ENCODE measurements around the gene TMEM132C. TPM values are rescaled to one million over a fixed set of nuclear protein-coding genes. Genes with fewer than 3 reads are reported as not detected.
"Not testable (repeated sequence)": the region's sequence is repeated elsewhere in the genome, so short reads cannot be mapped to it uniquely, and the experiment has no call there.

The TMEM132C gene
- total and polyA plus RNA-seq, 4 donors, result 0.05 to 0.08 (median 0.05) TPM; not detected in 1

DNA sequence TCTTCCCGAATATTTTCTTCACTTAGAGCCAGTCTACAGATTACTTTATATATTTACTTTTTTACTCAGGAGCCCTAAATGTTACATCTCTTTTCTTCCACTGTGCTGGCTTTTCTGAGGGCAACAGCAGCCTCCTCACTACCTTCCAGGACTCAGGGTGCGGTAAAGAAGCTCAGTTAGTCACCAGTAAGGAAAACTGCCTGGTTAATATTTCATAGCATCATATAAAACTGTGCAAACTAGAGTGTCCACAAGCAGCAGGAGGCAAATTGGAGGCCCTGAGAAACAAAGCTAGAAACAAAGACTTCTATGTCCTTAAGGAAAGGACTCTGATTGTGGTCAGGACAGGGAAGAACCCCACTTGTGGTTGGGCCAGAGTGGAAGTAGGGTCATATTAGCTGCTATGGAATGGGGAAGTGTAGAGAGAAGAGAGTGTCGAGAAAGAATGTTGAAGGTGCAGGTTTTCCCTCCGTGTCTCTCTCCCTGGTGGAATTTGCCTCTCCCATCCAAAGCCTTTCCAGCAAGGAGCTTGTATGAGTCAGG, 336.7 kb downstream of the TMEM132C start:
- 53% methylated on average over 4 of the region's 4 CpGs for WGBS
- Histone ChIP-seq H3K9ac (ENCODE audit: low read depth in 1 of 2, low read length in 2 of 2) (no peak overlapping the region), H3K4me1 (ENCODE audit: control insufficient read depth in 4 of 4, insufficient read depth in 4 of 4, low read length in 3 of 4) (no peaks in the 10 kb centered on the region), H3K27me3 (ENCODE audit: control insufficient read depth in 4 of 4, insufficient read depth in 4 of 4, low read length in 3 of 4) (peaks cover 0 to under 1% (median 0%) of the 10 kb centered on the region in 4 donors), H3K9me3 (ENCODE audit: control insufficient read depth in 4 of 4, low read length in 3 of 4) (peaks cover 0 to 2% (median 0%) of the 10 kb centered on the region in 4 donors), H3K27ac (ENCODE audit: low read depth in 1 of 2, low read length in 2 of 2) (no peak overlapping the region), H3K4me3 (ENCODE audit: low read depth in 1 of 3, low read length in 3 of 3) (no peak overlapping the region), H3K36me3 (ENCODE audit: control insufficient read depth in 4 of 4, insufficient read depth in 3 of 4, low read depth in 1 of 4, low read length in 3 of 4) (no peaks in the 10 kb centered on the region)
- DNase-seq (ENCODE audit: low spot score), result no peak
- TF ChIP-seq FOXA1 (IDR thresholded peaks at IDR 0.05), result no peak
- TF ChIP-seq EGR1 (IDR thresholded peaks at IDR 0.05; ENCODE audit: low read depth in 2 of 2), result no peak
- TF ChIP-seq YY1 (IDR thresholded peaks at IDR 0.05), result no peak
- TF ChIP-seq GABPA (IDR thresholded peaks at IDR 0.05 in 1 of 2, conservative IDR thresholded peaks at IDR 0.05 in 1 of 2), result no peak
- TF ChIP-seq NR2F2 (IDR thresholded peaks at IDR 0.05), result no peak
- TF ChIP-seq, protein P1, sequence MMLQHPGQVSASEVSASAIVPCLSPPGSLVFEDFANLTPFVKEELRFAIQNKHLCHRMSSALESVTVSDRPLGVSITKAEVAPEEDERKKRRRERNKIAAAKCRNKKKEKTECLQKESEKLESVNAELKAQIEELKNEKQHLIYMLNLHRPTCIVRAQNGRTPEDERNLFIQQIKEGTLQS (IDR thresholded peaks at IDR 0.05), result no peak
- no peak for TF ChIP-seq RXRA (IDR thresholded peaks at IDR 0.05)
- TF ChIP-seq HNF4G (IDR thresholded peaks at IDR 0.05), result no peak
- no peak for TF ChIP-seq HNF4A (conservative IDR thresholded peaks at IDR 0.05)
- TF ChIP-seq RAD21 (IDR thresholded peaks at IDR 0.05), result no peak
- TF ChIP-seq FOXA2 (IDR thresholded peaks at IDR 0.05), result no peak
- TF ChIP-seq, protein P2, sequence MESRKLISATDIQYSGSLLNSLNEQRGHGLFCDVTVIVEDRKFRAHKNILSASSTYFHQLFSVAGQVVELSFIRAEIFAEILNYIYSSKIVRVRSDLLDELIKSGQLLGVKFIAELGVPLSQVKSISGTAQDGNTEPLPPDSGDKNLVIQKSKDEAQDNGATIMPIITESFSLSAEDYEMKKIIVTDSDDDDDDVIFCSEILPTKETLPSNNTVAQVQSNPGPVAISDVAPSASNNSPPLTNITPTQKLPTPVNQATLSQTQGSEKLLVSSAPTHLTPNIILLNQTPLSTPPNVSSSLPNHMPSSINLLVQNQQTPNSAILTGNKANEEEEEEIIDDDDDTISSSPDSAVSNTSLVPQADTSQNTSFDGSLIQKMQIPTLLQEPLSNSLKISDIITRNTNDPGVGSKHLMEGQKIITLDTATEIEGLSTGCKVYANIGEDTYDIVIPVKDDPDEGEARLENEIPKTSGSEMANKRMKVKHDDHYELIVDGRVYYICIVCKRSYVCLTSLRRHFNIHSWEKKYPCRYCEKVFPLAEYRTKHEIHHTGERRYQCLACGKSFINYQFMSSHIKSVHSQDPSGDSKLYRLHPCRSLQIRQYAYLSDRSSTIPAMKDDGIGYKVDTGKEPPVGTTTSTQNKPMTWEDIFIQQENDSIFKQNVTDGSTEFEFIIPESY (IDR thresholded peaks at IDR 0.05), result no peak
- TF ChIP-seq TAF1 (conservative IDR thresholded peaks at IDR 0.05), result no peak
- TF ChIP-seq, protein P3, sequence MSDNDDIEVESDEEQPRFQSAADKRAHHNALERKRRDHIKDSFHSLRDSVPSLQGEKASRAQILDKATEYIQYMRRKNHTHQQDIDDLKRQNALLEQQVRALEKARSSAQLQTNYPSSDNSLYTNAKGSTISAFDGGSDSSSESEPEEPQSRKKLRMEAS (IDR thresholded peaks at IDR 0.05), result no peak
- TF ChIP-seq JUND (IDR thresholded peaks at IDR 0.05), result no peak
- no peak for TF ChIP-seq SP1 (IDR thresholded peaks at IDR 0.05)

DNA sequence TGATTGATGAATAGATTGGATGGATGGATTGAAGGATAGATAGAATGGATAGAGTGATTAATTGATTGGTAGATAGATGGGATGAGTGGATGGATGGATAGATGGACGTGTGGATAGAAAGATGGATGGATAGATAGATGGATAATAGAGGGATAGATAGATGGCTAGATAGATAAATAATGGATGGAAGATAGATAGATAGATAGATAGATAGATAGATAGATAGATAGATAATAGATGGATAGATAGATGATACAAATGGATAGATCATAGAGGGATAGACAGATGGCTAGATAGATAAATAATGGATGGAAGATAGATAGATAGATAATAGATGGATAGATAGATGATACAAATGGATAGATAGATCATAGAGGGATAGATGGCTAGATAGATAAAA, 337.2 kb downstream of the TMEM132C start:
- not testable (repeated sequence) for H3K9me3 ChIP-seq (ENCODE audit: control insufficient read depth in 4 of 4, low read length in 3 of 4); H3K9ac ChIP-seq (ENCODE audit: low read depth in 1 of 2, low read length in 2 of 2); DNase-seq (ENCODE audit: low spot score); H3K4me3 ChIP-seq (ENCODE audit: low read depth in 1 of 3, low read length in 3 of 3); H3K27me3 ChIP-seq (ENCODE audit: control insufficient read depth in 4 of 4, insufficient read depth in 4 of 4, low read length in 3 of 4); H3K27ac ChIP-seq (ENCODE audit: low read depth in 1 of 2, low read length in 2 of 2); H3K36me3 ChIP-seq (ENCODE audit: control insufficient read depth in 4 of 4, insufficient read depth in 3 of 4, low read depth in 1 of 4, low read length in 3 of 4); H3K4me1 ChIP-seq (ENCODE audit: control insufficient read depth in 4 of 4, insufficient read depth in 4 of 4, low read length in 3 of 4)
- WGBS, result 51% methylated on average over 1 of the region's 1 CpG

DNA sequence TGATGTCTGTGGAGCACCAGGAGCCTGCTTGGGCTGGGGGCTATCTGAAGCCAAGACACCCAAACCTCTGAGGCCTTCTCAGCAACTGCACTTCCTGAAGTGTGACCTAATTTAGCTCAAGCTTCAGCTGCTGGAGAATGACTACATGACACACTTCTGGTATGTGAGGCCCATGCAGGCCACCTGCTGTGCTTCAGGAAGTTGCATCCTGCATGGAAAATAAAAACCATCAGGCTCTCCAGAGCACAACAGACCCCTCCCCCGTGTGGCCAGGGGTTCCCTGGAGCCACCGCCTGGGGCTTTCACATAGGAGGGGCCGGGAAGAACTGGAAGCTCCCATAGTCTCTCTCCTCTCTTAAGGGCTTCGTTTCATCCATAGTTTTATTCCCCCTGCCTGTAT, 339.1 kb downstream of the TMEM132C start:
- Histone ChIP-seq H3K36me3 (ENCODE audit: control insufficient read depth in 4 of 4, insufficient read depth in 3 of 4, low read depth in 1 of 4, low read length in 3 of 4) (no peaks in the 10 kb centered on the region), H3K4me3 (ENCODE audit: low read depth in 1 of 3, low read length in 3 of 3) (no peak overlapping the region), H3K9me3 (ENCODE audit: control insufficient read depth in 4 of 4, low read length in 3 of 4) (peaks cover 0 to 2% (median 0%) of the 10 kb centered on the region in 4 donors), H3K27me3 (ENCODE audit: control insufficient read depth in 4 of 4, insufficient read depth in 4 of 4, low read length in 3 of 4) (peaks cover 0 to 2% (median 0%) of the 10 kb centered on the region in 4 donors), H3K9ac (ENCODE audit: low read depth in 1 of 2, low read length in 2 of 2) (no peak overlapping the region), H3K27ac (ENCODE audit: low read depth in 1 of 2, low read length in 2 of 2) (no peak overlapping the region), H3K4me1 (ENCODE audit: control insufficient read depth in 4 of 4, insufficient read depth in 4 of 4, low read length in 3 of 4) (no peaks in the 10 kb centered on the region)
- 49% methylated on average over 4 of the region's 4 CpGs for WGBS
- DNase-seq (ENCODE audit: low spot score), result no peak
- TF ChIP-seq NR2F2 (IDR thresholded peaks at IDR 0.05) (no peak), EGR1 (IDR thresholded peaks at IDR 0.05; ENCODE audit: low read depth in 2 of 2) (no peak), GABPA (IDR thresholded peaks at IDR 0.05 in 1 of 2, conservative IDR thresholded peaks at IDR 0.05 in 1 of 2) (no peak), SP1 (IDR thresholded peaks at IDR 0.05) (no peak), HNF4A (conservative IDR thresholded peaks at IDR 0.05) (no peak)
- TF ChIP-seq, protein P1 (IDR thresholded peaks at IDR 0.05), result no peak
- TF ChIP-seq, protein P4, sequence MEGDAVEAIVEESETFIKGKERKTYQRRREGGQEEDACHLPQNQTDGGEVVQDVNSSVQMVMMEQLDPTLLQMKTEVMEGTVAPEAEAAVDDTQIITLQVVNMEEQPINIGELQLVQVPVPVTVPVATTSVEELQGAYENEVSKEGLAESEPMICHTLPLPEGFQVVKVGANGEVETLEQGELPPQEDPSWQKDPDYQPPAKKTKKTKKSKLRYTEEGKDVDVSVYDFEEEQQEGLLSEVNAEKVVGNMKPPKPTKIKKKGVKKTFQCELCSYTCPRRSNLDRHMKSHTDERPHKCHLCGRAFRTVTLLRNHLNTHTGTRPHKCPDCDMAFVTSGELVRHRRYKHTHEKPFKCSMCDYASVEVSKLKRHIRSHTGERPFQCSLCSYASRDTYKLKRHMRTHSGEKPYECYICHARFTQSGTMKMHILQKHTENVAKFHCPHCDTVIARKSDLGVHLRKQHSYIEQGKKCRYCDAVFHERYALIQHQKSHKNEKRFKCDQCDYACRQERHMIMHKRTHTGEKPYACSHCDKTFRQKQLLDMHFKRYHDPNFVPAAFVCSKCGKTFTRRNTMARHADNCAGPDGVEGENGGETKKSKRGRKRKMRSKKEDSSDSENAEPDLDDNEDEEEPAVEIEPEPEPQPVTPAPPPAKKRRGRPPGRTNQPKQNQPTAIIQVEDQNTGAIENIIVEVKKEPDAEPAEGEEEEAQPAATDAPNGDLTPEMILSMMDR (IDR thresholded peaks at IDR 0.05; ENCODE audit: low read depth, low read length, missing input control), result no peak

Measured in liver (tissue), 9 donors.